ENCODE data around the gene SBK2.

SBK2 gene

DNA sequence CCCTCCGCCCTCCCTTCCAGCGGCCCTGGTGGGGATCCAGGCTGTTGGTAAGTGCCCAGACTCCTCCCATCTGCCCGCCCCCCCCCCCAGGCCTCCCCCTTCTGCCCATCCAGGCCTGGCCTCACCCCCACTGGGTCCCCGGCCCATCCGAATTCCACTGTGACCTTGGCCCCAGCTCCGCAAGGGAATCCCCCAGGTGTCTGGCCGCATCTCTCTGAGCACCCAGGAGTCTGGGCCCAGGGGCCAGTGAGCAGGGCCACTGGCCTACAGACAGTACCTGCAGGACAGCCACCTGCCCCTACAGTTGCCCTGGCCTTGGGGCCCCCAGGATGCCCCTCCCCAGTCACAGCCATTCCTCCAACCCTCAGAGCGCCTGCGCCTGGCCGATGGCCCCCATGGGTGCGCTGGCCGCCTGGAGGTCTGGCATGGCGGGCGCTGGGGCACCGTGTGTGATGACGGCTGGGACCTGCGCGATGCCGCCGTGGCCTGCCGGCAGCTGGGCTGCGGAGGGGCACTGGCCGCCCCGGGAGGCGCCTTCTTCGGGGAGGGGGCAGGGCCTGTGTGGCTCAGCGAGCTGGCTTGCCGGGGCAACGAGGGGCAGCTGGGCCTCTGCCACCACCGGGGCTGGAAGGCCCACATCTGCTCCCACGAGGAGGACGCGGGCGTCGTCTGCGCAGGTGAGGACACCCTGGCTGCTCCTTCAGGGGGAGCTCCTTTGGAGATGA lies 47.8 kb downstream of the SBK2 start:
- Histone ChIP-seq H3K79me2 (ENCODE audit: low read length) (no peaks in the 10 kb centered on the region), H3K9ac (ENCODE audit: low read length) (no peak overlapping the region), H3K9me2 (replicated peaks; ENCODE audit: insufficient read depth, low read length) (no peaks in the 10 kb centered on the region), H3K27me3 (replicated peaks; ENCODE audit: insufficient read depth, low read length) (peaks cover 94% of the 10 kb centered on the region), H3K4me1 (ENCODE audit: low read length) (no peaks in the 10 kb centered on the region), H2AFZ (ENCODE audit: low read length) (no peak overlapping the region), H3K4me2 (ENCODE audit: low read depth, low read length) (no peak overlapping the region), H3K4me3 (ENCODE audit: low read length) (no peak overlapping the region), H3F3A (ENCODE audit: insufficient read depth, low read length) (no peaks in the 10 kb centered on the region), H3K36me3 (replicated peaks; ENCODE audit: insufficient read depth, low read length) (no peaks in the 10 kb centered on the region), H3K9me3 (replicated peaks; ENCODE audit: insufficient read depth, low read length) (no peaks in the 10 kb centered on the region), H3K27ac (ENCODE audit: low read length) (no peak overlapping the region), H4K20me1 (ENCODE audit: insufficient read depth, low read length) (no peaks in the 10 kb centered on the region)
- TF ChIP-seq EZH2 (optimal IDR thresholded peaks at IDR 0.05; ENCODE audit: low read depth, low read length) (no peak), EZH2phosphoT487 (IDR thresholded peaks at IDR 0.05; ENCODE audit: low read length) (no peak), CTCF (IDR thresholded peaks at IDR 0.05; ENCODE audit: low read length) (no peak)
- DNase-seq, result no peak

DNA sequence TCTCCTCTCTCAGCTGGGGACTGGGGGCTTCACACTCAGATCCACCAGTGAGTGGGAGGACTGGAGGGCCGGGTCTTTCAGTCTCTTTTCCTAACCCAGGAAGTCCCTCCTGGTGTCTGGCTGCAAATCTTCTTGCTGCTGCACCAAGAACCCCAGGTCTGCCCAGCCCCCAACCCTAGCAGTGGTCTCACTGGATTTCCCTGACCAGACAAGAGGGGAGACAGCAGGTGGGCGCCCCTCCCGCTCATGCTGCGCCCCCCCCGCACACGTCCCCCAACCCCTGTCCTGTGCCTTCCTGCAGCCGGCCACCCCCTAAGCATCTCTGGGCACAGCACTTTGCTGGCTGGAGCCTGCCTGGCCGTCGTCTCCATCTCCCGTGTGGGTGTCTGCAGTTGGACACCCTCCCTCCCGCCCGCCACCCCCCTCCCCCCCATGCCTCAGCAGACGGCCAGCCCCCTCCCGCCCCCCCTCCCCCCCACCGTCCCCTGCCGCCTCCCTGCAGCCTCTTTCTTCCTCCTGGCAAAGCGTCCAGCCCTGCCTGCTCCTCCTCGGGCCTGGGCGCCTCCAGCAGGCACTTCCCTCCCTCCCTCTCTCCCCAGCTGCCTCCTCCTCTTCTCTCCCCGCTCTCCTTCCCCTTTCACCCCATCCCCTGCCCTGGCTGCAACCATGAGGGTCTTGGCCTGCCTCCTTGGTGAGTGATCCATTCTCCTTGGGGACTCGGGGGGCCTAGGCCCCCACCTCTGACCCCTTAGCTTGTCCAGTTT lies 48.8 kb downstream of the SBK2 start, which contains the start of gene SSC5D:
TSS of gene SSC5D (plus strand) at position 513 of the 764 bp plus-strand sequence. CDS start at position 667, 154 bp downstream.
- H3K4me1 ChIP-seq (ENCODE audit: low read length), result no peaks in the 10 kb centered on the region
- no peaks in the 10 kb centered on the region for H3K9me2 ChIP-seq (replicated peaks; ENCODE audit: insufficient read depth, low read length)
- H3K36me3 ChIP-seq (replicated peaks; ENCODE audit: insufficient read depth, low read length), result no peaks in the 10 kb centered on the region
- H3K4me3 ChIP-seq (ENCODE audit: low read length), result no peak within 1 kb of the TSS
- no peaks in the 10 kb centered on the region for H4K20me1 ChIP-seq (ENCODE audit: insufficient read depth, low read length)
- no peaks in the 10 kb centered on the region for H3K9me3 ChIP-seq (replicated peaks; ENCODE audit: insufficient read depth, low read length)
- H3K79me2 ChIP-seq (ENCODE audit: low read length), result no peaks in the 10 kb centered on the region
- H3K4me2 ChIP-seq (ENCODE audit: low read depth, low read length), result no peak within 1 kb of the TSS
- DNase-seq, result no peak
- TF ChIP-seq EZH2 (optimal IDR thresholded peaks at IDR 0.05; ENCODE audit: low read depth, low read length) (no peak), EZH2phosphoT487 (IDR thresholded peaks at IDR 0.05; ENCODE audit: low read length) (no peak), CTCF (IDR thresholded peaks at IDR 0.05; ENCODE audit: low read length) (no peak)
- H3K27ac ChIP-seq (ENCODE audit: low read length), result no peak within 1 kb of the TSS
- no peak within 1 kb of the TSS for H3K9ac ChIP-seq (ENCODE audit: low read length)
- peaks cover 86% of the 10 kb centered on the region for H3K27me3 ChIP-seq (replicated peaks; ENCODE audit: insufficient read depth, low read length)
- H3F3A ChIP-seq (ENCODE audit: insufficient read depth, low read length), result no peaks in the 10 kb centered on the region
- no peak within 1 kb of the TSS for H2AFZ ChIP-seq (ENCODE audit: low read length)

DNA sequence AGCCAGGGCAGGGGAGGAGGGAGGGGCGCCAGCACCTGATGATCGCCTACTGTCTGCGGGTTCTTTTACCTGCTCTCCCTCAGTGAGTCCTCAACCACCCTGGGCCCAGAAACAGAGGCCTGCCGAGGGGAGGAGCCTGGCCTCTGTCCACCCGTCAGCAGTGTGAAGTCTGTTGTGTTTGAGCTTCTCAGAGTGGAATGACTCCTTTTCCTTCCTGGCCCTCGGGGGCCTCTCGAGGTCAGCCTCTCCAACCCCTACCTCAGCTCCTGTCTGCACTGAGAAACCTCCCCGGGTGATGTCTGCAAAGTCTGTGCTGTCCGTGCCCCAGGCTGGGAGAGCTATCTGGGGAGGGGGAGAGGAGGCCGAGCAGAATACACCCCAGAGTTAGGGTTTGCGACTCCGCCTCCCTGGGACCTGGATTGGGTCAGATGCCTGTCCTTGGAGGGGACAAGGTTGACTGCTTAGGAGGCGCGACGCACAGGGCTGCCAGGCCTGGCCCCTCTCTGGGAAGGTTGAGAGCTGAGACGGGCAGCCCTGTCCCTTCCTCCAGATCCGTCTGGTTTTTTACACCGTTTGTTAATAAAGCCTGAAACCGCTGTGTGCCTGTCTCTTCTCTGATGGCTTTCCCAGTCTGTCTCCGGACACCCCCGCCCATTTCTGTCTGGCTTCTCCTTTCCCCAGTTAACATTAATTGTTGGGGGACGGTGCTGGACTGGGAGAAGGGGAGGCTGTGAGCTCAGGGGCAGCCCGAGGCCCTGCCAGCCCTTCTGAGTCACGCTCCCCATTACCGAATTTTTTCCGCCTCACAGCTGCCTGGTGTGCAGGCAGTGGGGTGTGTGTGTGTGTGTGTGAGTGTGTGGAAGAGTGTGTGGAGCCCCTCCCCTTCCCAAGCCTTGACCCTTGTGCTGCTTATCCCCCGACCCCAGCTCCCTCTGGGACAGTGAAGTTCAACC lies 49.7 kb downstream of the SBK2 start:
- no peak for DNase-seq
- Histone ChIP-seq H3K4me3 (ENCODE audit: low read length) (no peak overlapping the region), H2AFZ (ENCODE audit: low read length) (no peak overlapping the region), H3K36me3 (replicated peaks; ENCODE audit: insufficient read depth, low read length) (no peaks in the 10 kb centered on the region), H3F3A (ENCODE audit: insufficient read depth, low read length) (no peaks in the 10 kb centered on the region), H3K9me2 (replicated peaks; ENCODE audit: insufficient read depth, low read length) (no peaks in the 10 kb centered on the region), H3K4me2 (ENCODE audit: low read depth, low read length) (no peak overlapping the region), H3K9ac (ENCODE audit: low read length) (no peak overlapping the region), H3K9me3 (replicated peaks; ENCODE audit: insufficient read depth, low read length) (no peaks in the 10 kb centered on the region), H3K27ac (ENCODE audit: low read length) (no peak overlapping the region), H3K27me3 (replicated peaks; ENCODE audit: insufficient read depth, low read length) (peaks cover 78% of the 10 kb centered on the region), H3K79me2 (ENCODE audit: low read length) (no peaks in the 10 kb centered on the region), H3K4me1 (ENCODE audit: low read length) (no peaks in the 10 kb centered on the region), H4K20me1 (ENCODE audit: insufficient read depth, low read length) (no peaks in the 10 kb centered on the region)
- no peak for TF ChIP-seq EZH2 (optimal IDR thresholded peaks at IDR 0.05; ENCODE audit: low read depth, low read length)
- no peak for TF ChIP-seq EZH2phosphoT487 (IDR thresholded peaks at IDR 0.05; ENCODE audit: low read length)
- no peak for TF ChIP-seq CTCF (IDR thresholded peaks at IDR 0.05; ENCODE audit: low read length)

Measured in MM.1S (cell line).